HepG2 (cell line): ENCODE measurements around the gene TIMM17B. TPM values are rescaled to one million over a fixed set of nuclear protein-coding genes. Genes with fewer than 3 reads are reported as not detected.

Experiments used
- ARID4A ChIP-seq: sonication (generic); formaldehyde crosslinking; IDR thresholded peaks from 2 replicates; pipeline ENCODE4 v1.5.0; 2020; ENCODE audit warnings: mild to moderate bottlenecking, missing genetic modification reagents, borderline replicate concordance
- EHMT2 ChIP-seq: fragments of 200-600 bp; sonication (generic); IDR thresholded peaks from 2 replicates; pipeline ENCODE4 v1.7.0; 2017; ENCODE audit warnings: antibody characterized with exemption, low read depth, low read length, borderline replicate concordance
- KLF12 ChIP-seq: sonication (generic); formaldehyde crosslinking; IDR thresholded peaks from 2 replicates; pipeline ENCODE4 v1.4.0; 2020; ENCODE audit warnings: missing genetic modification reagents, borderline replicate concordance
- MAZ ChIP-seq, 2 experiments: sonication (generic) in 1 of 2; formaldehyde crosslinking in 1 of 2; IDR thresholded peaks; 2 replicates each; pipeline versions ENCODE4 v1.5.0 to v1.6.1; 2012 to 2020; ENCODE audit warnings: low read depth in 2 of 2, mild to moderate bottlenecking in 2 of 2, borderline replicate concordance in 1 of 2, improper control_type of control experiment in 1 of 2, low read length in 1 of 2, missing genetic modification reagents in 1 of 2, moderate library complexity in 1 of 2
- PAXIP1 ChIP-seq: sonication (generic); formaldehyde crosslinking; conservative IDR thresholded peaks from 2 replicates; pipeline ENCODE4 v1.4.0; 2020; ENCODE audit warnings: mild to moderate bottlenecking, missing genetic modification reagents, moderate library complexity
- POGK ChIP-seq: sonication (generic); formaldehyde crosslinking; conservative IDR thresholded peaks from 2 replicates; pipeline ENCODE4 v1.8.0; 2022; ENCODE audit warnings: mild to moderate bottlenecking, moderate library complexity, missing genetic modification reagents
- SAP130 ChIP-seq: IDR thresholded peaks from 2 replicates; pipeline ENCODE4 v1.6.1; 2016; ENCODE audit warnings: low read depth
- STAG1 ChIP-seq: sonication (generic); formaldehyde crosslinking; IDR thresholded peaks from 2 replicates; pipeline ENCODE4 v1.4.0; 2020; ENCODE audit warnings: missing genetic modification reagents
- YY1 ChIP-seq: IDR thresholded peaks from 2 replicates; pipeline ENCODE4 v1.6.1; 2011; ENCODE audit warnings: low read length, low read depth, moderate library complexity, mild to moderate bottlenecking; ENCODE audit not compliant: insufficient read depth, insufficient replicate concordance
- ZNF230 ChIP-seq: sonication (generic); formaldehyde crosslinking; IDR thresholded peaks from 2 replicates; pipeline ENCODE4 v1.4.0; 2020; ENCODE audit warnings: mild to moderate bottlenecking, missing genetic modification reagents
- ZNF235 ChIP-seq: sonication (generic); formaldehyde crosslinking; IDR thresholded peaks from 2 replicates; pipeline ENCODE4 v1.8.1; 2023; ENCODE audit warnings: mild to moderate bottlenecking, missing genetic modification reagents, borderline replicate concordance
- ZNF564 ChIP-seq: sonication (generic); formaldehyde crosslinking; IDR thresholded peaks from 2 replicates; pipeline ENCODE4 v1.8.1; 2023; ENCODE audit warnings: mild to moderate bottlenecking, missing genetic modification reagents
- ZSCAN12 ChIP-seq: sonication (generic); formaldehyde crosslinking; IDR thresholded peaks from 2 replicates; pipeline ENCODE4 v1.9.0; 2021; ENCODE audit warnings: mild to moderate bottlenecking, missing genetic modification reagents
- polyA plus RNA-seq, 8 experiments: library from polyadenylated mRNA; depleted of rRNA in 3 of 8; stranded (reverse) in 7 of 8; unstranded in 1 of 8; fragments of >200 nt; fragmentation: Illumina TruSeq in 4 of 8; extraction: Trizol in 4 of 8; gene quantifications; 2 replicates each; pipeline versions ENCODE4 v1.2.1 to v1.2.3, GENCODE V29; 2011 to 2016; ENCODE audit warnings: low read depth in 4 of 8, missing spikeins in 1 of 8, mixed read lengths in 1 of 8; ENCODE audit not compliant: insufficient read depth in 1 of 8
- total RNA-seq, 5 experiments: library from RNA; depleted of rRNA; stranded (reverse); fragments of >200 nt; fragmentation: Illumina TruSeq; extraction: Trizol; gene quantifications; 2 replicates each; pipeline ENCODE4 v1.2.3, GENCODE V29; 2016; ENCODE audit warnings: low read depth in 1 of 5
- TF ChIP-seq, protein P1 (sequence below), 2 experiments: sonication (generic) in 1 of 2; formaldehyde crosslinking in 1 of 2; IDR thresholded peaks; 2 replicates each; pipeline versions ENCODE4 v1.5.1 to v1.6.1; 2011 to 2020; ENCODE audit warnings: borderline replicate concordance in 1 of 2, low read depth in 1 of 2, low read length in 1 of 2, mild to moderate bottlenecking in 1 of 2, missing genetic modification reagents in 1 of 2, moderate library complexity in 1 of 2

The TIMM17B gene
- total and polyA plus RNA-seq, 2 of the 13 experiments (the other 11 are each of a cell fraction or from before 2014, with no cell fraction given) = 56.0 to 72.5 TPM

GRCh38 chrX:48917139-48918001, 19.8 kb upstream of the TIMM17B start (continued):
- 0 out of 2 replicates have a peak, but pooled peaks have one; percentile 26 for TF ChIP-seq POGK (CRISPR knock-in tag)
- TF ChIP-seq YY1 = peak; percentile 42
- peak; percentile 35; the same call in 1 of the 2 replicates for TF ChIP-seq PAXIP1 (CRISPR knock-in tag)
- no peak for TF ChIP-seq ZNF235 (CRISPR knock-in tag)
- TF ChIP-seq SAP130 (CRISPR knock-in tag) = peak; percentile 86
- peak; percentile 72; the same call in 1 of the 2 replicates for TF ChIP-seq ARID4A (CRISPR knock-in tag)
- no peak for TF ChIP-seq ZNF230 (CRISPR knock-in tag)
- TF ChIP-seq ZSCAN12 = no peak
- TF ChIP-seq, protein P1, sequence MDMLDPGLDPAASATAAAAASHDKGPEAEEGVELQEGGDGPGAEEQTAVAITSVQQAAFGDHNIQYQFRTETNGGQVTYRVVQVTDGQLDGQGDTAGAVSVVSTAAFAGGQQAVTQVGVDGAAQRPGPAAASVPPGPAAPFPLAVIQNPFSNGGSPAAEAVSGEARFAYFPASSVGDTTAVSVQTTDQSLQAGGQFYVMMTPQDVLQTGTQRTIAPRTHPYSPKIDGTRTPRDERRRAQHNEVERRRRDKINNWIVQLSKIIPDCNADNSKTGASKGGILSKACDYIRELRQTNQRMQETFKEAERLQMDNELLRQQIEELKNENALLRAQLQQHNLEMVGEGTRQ (IDR thresholded peaks at IDR 0.05; ENCODE audit: low read depth, low read length) = no peak
- TF ChIP-seq, protein P1 (CRISPR knock-in tag; IDR thresholded peaks at IDR 0.05; ENCODE audit: borderline replicate concordance) = no peak
- TF ChIP-seq EHMT2 = no peak
- no peak for TF ChIP-seq MAZ (IDR thresholded peaks at IDR 0.05; ENCODE audit: borderline replicate concordance, low read depth, low read length)
- TF ChIP-seq MAZ (CRISPR knock-in tag; IDR thresholded peaks at IDR 0.05; ENCODE audit: low read depth) = peak; percentile 22; the same call in 1 of the 2 replicates
- TF ChIP-seq STAG1 = peak; percentile 56
- no peak for TF ChIP-seq ZNF564 (CRISPR knock-in tag)
- no peak for TF ChIP-seq KLF12
